Measurements from ENCODE around the gene RHEX. TPM values are rescaled to one million over a fixed set of nuclear protein-coding genes. Genes with fewer than 3 reads are reported as not detected.
"Not testable (repeated sequence)": the region's sequence is repeated elsewhere in the genome, so short reads cannot be mapped to it uniquely, and the experiment has no call there.

The RHEX gene
- 1 to 10 TPM; 1.8 to 6.4 (median 2.9) TPM for polyA plus RNA-seq (ENCODE audit: insufficient read length in 4 of 4)

GRCh38 chr1:206052919-206053610 is at the start of gene RHEX:
TSS of gene RHEX (plus strand) at chr1:206053173. CDS start at chr1:206097829, 44,656 bp downstream.
- not testable (repeated sequence) for DNase-seq (ENCODE audit: low read depth in 4 of 4, low spot score in 3 of 4)

- DNase-seq (ENCODE audit: low read depth in 4 of 4, low spot score in 3 of 4): no peak
Measured at GRCh38 chr1:206003854-206004800, 48.8 kb upstream of the RHEX start.

- DNase-seq (ENCODE audit: low read depth in 4 of 4, low spot score in 3 of 4): no peak
Measured at GRCh38 chr1:206004826-206005225, 48.1 kb upstream of the RHEX start.

GRCh38 chr1:206005234-206005633 is 47.7 kb upstream of the RHEX start:
- DNase-seq (ENCODE audit: low read depth in 4 of 4, low spot score in 3 of 4): no peak

GRCh38 chr1:206005778-206006180 is 47.2 kb upstream of the RHEX start:
- DNase-seq (ENCODE audit: low read depth in 4 of 4, low spot score in 3 of 4): no peak

- no peak for DNase-seq (ENCODE audit: low read depth in 4 of 4, low spot score in 3 of 4)
Measured at GRCh38 chr1:206006946-206007345, 46.0 kb upstream of the RHEX start.

GRCh38 chr1:206010060-206010459 is 42.9 kb upstream of the RHEX start:
- no peak for DNase-seq (ENCODE audit: low read depth in 4 of 4, low spot score in 3 of 4)

GRCh38 chr1:206011057-206011456 is 41.9 kb upstream of the RHEX start:
- DNase-seq (ENCODE audit: low read depth in 4 of 4, low spot score in 3 of 4): no peak

GRCh38 chr1:206012086-206012859 is 40.7 kb upstream of the RHEX start:
- DNase-seq (ENCODE audit: low read depth in 4 of 4, low spot score in 3 of 4): no peak

GRCh38 chr1:206013026-206013795 is 39.8 kb upstream of the RHEX start:
- no peak for DNase-seq (ENCODE audit: low read depth in 4 of 4, low spot score in 3 of 4)

GRCh38 chr1:206014601-206015000 is 38.4 kb upstream of the RHEX start:
- no peak for DNase-seq (ENCODE audit: low read depth in 4 of 4, low spot score in 3 of 4)

- no peak for DNase-seq (ENCODE audit: low read depth in 4 of 4, low spot score in 3 of 4)
Measured at GRCh38 chr1:206015071-206015470, 37.9 kb upstream of the RHEX start.

- DNase-seq (ENCODE audit: low read depth in 4 of 4, low spot score in 3 of 4): no peak
Measured at GRCh38 chr1:206020393-206021007, 32.5 kb upstream of the RHEX start.

- DNase-seq (ENCODE audit: low read depth in 4 of 4, low spot score in 3 of 4): no peak
Measured at GRCh38 chr1:206021008-206021625, 31.9 kb upstream of the RHEX start.

- DNase-seq (ENCODE audit: low read depth in 4 of 4, low spot score in 3 of 4): no peak
Measured at GRCh38 chr1:206021626-206022365, 31.2 kb upstream of the RHEX start.

- no peak for DNase-seq (ENCODE audit: low read depth in 4 of 4, low spot score in 3 of 4)
Measured at GRCh38 chr1:206022766-206023165, 30.2 kb upstream of the RHEX start.

GRCh38 chr1:206023695-206024094 is 29.3 kb upstream of the RHEX start, which contains the start of gene CTSE:
TSS of gene CTSE (minus strand) at chr1:206023895. CDS start at chr1:206023791, 104 bp downstream.
- no peak for DNase-seq (ENCODE audit: low read depth in 4 of 4, low spot score in 3 of 4)

- no peak for DNase-seq (ENCODE audit: low read depth in 4 of 4, low spot score in 3 of 4)
Measured at GRCh38 chr1:206025283-206025820, 27.6 kb upstream of the RHEX start.
